Kidney (tissue), 14 donors: ENCODE measurements around the gene BRD2. TPM values are rescaled to one million over a fixed set of nuclear protein-coding genes. Genes with fewer than 3 reads are reported as not detected.
A peak's percentile ranks its signal among the peaks of the same experiment; 100 is the strongest.

ENCODE experiments used
- DNase-seq, 5 donors: peaks; one replicate each; pipeline ENCODE4 v3.0.0-alpha.2; 2013 to 2020
- FAIRE-seq: peaks from 2 replicates; lab custom pipeline; 2012; peaks lifted over from hg19 to GRCh38; lab: Jason Lieb, UNC
- H3K27ac ChIP-seq, 2 donors: one replicate each; pipeline ENCODE4 v1.7.0; 2013; ENCODE audit warnings: low read depth in 2 of 2, low read length in 2 of 2, inconsistent platforms in 1 of 2
- H3K27me3 ChIP-seq: one replicate; pipeline ENCODE4 v1.7.1; 2013; ENCODE audit warnings: low read length, inconsistent platforms; ENCODE audit not compliant: control insufficient read depth, insufficient read depth
- H3K36me3 ChIP-seq, 3 donors: one replicate each; pipeline versions ENCODE4 v1.7.0 to v1.7.1; 2013; ENCODE audit warnings: low read length in 3 of 3, control low read depth in 1 of 3, inconsistent platforms in 1 of 3; ENCODE audit not compliant: insufficient read depth in 3 of 3, control insufficient read depth in 2 of 3
- H3K4me1 ChIP-seq, 3 donors: one replicate each; pipeline versions ENCODE4 v1.7.0 to v1.7.1; 2013; ENCODE audit warnings: low read length in 3 of 3, inconsistent platforms in 1 of 3, low read depth in 1 of 3; ENCODE audit not compliant: control insufficient read depth in 2 of 3, insufficient read depth in 2 of 3
- H3K4me3 ChIP-seq, 3 donors: one replicate each; pipeline versions ENCODE4 v1.7.0 to v1.8.1; 2013; ENCODE audit warnings: low read length in 3 of 3, control low read depth in 1 of 3, inconsistent platforms in 1 of 3
- H3K9ac ChIP-seq, 3 donors: one replicate each; pipeline versions ENCODE4 v1.7.0 to v1.7.1; 2013; ENCODE audit warnings: low read length in 3 of 3, control low read depth in 1 of 3, inconsistent platforms in 1 of 3
- H3K9me3 ChIP-seq, 3 donors: one replicate each; pipeline versions ENCODE4 v1.7.0 to v1.7.1; 2013; ENCODE audit warnings: low read length in 3 of 3, control low read depth in 1 of 3, inconsistent platforms in 1 of 3; ENCODE audit not compliant: control insufficient read depth in 2 of 3, insufficient read depth in 1 of 3
- intact Hi-C: fragments of 100-400 bp; cut with DNase I; formaldehyde crosslinking; loops from one replicate; pipeline ENCODE4 v1.11.1; 2022
- polyA plus RNA-seq: library from polyadenylated mRNA; stranded (reverse); fragments of 350-450 nt; fragmentation: Illumina TruSeq; extraction: RNeasy Lipid Tissue Mini Kit (QIAGEN cat#74804); gene quantifications from one replicate; pipeline ENCODE4 v1.2.3, GENCODE V29; 2014; ENCODE audit warnings: low read depth, low replicate concordance; ENCODE audit not compliant: insufficient read depth
- total RNA-seq: library from RNA; stranded (reverse); fragmentation: NEBNext Ultra II Directional; extraction: Animal tissue kit (Norgen Biotek cat#: 25700); gene quantifications from one replicate; pipeline ENCODE4 v1.2.1, GENCODE V29; 2021
- TF ChIP-seq, protein P1 (sequence below): IDR thresholded peaks from 3 replicates; pipeline ENCODE4 v1.5.1; 2012; ENCODE audit warnings: mild to moderate bottlenecking, moderate library complexity, borderline replicate concordance; ENCODE audit not compliant: insufficient read depth; ENCODE audit errors: extremely low read depth
- donor health status: control.
- donor health status: control.
- donor health status: control.
- donor health status: control.
- donor health status: control.
- donor health status: DM: yes; HTN: yes; CAD: no.
- donor health status: Normal renal cell carcinoma (clear cell type).

Gene BRD2
- total and polyA plus RNA-seq, 2 donors from 2014 or later: 73.9 to 184 TPM

DNA sequence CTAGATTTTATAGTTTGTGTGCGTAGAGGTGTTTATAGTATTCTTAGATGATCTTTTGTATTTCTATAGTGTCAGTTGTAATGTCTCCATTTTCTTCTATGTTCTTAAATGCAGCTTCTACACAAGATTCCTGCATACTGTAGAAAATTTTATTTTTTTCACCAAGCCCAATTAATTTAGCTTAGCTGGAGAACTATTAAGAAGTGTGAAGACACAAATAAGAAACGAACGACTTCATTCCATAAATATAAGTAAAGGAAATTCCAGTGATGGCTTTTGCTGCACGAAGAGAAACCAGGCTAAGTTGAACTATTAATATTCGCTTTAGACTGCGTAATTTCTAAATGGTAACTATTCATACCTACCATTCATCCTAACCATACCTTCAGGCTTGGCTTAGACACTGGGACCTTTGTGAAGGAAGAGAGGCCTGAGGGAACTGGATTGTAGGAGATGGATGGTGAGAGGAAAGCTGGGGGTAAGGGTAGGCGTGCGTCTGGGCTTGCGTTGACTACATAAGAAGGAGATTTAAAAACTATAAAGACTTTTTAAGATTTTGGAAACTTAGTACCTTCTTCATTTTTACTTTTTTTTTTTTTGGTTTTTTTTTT, 25.1 kb downstream of the BRD2 start:
- Histone ChIP-seq H3K4me3 (no peak overlapping the region), H3K27ac (no peak overlapping the region), H3K4me1 (no peaks in the 10 kb centered on the region), H3K9me3 (no peaks in the 10 kb centered on the region), H3K9ac (no peak overlapping the region), H3K36me3 (no peaks in the 10 kb centered on the region), H3K27me3 (no peaks in the 10 kb centered on the region)
- intact Hi-C loops: no loop called here
- TF ChIP-seq, protein P1, sequence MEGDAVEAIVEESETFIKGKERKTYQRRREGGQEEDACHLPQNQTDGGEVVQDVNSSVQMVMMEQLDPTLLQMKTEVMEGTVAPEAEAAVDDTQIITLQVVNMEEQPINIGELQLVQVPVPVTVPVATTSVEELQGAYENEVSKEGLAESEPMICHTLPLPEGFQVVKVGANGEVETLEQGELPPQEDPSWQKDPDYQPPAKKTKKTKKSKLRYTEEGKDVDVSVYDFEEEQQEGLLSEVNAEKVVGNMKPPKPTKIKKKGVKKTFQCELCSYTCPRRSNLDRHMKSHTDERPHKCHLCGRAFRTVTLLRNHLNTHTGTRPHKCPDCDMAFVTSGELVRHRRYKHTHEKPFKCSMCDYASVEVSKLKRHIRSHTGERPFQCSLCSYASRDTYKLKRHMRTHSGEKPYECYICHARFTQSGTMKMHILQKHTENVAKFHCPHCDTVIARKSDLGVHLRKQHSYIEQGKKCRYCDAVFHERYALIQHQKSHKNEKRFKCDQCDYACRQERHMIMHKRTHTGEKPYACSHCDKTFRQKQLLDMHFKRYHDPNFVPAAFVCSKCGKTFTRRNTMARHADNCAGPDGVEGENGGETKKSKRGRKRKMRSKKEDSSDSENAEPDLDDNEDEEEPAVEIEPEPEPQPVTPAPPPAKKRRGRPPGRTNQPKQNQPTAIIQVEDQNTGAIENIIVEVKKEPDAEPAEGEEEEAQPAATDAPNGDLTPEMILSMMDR: no peak
- DNase-seq: no peak
- no peak for FAIRE-seq

DNA sequence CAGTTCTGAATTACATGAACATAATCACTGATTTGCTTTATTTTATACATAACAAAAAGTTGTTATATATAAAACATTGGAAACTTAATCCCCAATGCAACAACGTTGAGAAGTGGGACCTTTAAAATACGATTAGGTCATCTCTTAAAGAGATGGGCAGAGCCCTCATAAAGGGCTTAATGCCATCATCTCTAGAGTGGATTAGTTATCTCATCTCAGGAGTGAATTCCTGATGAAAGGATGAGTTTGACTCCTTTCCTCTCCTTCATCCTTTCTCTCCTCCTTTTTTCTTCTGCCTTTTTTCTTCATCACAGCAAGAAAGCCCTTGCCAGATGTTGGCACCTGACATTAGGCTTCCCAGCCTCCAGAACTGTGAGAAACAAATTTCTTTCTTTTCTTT, 27.1 kb downstream of the BRD2 start:
- Histone ChIP-seq H3K4me3 (no peak overlapping the region), H3K27ac (no peak overlapping the region), H3K27me3 (no peaks in the 10 kb centered on the region), H3K9ac (no peak overlapping the region), H3K36me3 (no peaks in the 10 kb centered on the region), H3K9me3 (no peaks in the 10 kb centered on the region), H3K4me1 (no peaks in the 10 kb centered on the region)
- no peak for FAIRE-seq
- DNase-seq: no peak
- intact Hi-C loops: no loop called here
- TF ChIP-seq, protein P1: no peak

DNA sequence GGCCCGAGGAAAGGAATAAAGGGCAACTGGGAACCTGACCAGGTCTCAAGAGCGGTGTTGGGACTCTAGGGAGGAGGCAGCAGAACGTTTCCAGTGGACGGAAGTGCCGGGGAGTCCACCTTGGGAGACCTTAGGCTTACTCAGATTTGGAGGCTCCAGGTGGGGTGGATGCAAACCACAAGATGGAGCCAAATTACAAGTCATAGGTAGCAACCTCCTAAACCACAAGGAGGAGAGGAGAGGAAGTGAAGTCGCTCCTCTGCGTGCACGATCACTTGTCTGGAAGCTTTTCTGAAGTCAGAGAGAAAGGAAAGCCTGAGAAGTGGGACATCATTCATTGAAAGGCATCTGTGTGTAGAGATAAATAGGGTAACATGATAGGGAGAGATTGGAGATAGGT, 31.7 kb downstream of the BRD2 start:
- no peak overlapping the region for H3K27ac ChIP-seq
- DNase-seq (peak in 3 of 5 donors; percentile 38 to 65 (median 54)), FAIRE-seq (no peak)
- H3K27me3 ChIP-seq: no peaks in the 10 kb centered on the region
- no peaks in the 10 kb centered on the region for H3K9me3 ChIP-seq
- no peaks in the 10 kb centered on the region for H3K36me3 ChIP-seq
- TF ChIP-seq, protein P1: peak; percentile 45
- no peaks in the 10 kb centered on the region for H3K4me1 ChIP-seq
- no peak overlapping the region for H3K9ac ChIP-seq
- intact Hi-C loops: no loop called here
- no peak overlapping the region for H3K4me3 ChIP-seq

DNA sequence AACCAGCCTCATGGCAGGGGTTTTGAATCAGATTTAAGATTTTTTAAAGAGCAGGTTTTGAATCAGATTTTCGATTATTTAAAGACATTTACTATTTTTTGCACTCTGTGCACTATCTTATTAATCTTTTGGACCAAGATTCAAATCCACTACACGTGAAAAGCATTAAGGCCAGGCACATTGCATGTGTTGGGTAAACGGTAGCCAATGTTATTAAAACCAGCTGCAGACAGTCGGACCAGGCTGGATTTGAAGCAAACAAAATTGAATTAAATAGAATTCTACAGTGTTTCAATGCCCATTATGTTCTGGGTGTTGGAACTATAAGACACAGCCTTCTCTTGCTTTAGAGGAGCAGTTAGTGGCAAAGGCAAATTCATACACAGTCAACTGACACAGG, 33.3 kb downstream of the BRD2 start:
- DNase-seq (no peak), FAIRE-seq (no peak)
- Histone ChIP-seq H3K27me3 (no peaks in the 10 kb centered on the region), H3K27ac (no peak overlapping the region), H3K9me3 (no peaks in the 10 kb centered on the region), H3K4me1 (no peaks in the 10 kb centered on the region), H3K4me3 (no peak overlapping the region), H3K36me3 (no peaks in the 10 kb centered on the region), H3K9ac (no peak overlapping the region)
- TF ChIP-seq, protein P1: no peak
- intact Hi-C loops: no loop called here
